PC-3 (cell line): ENCODE measurements around the gene PRAMEF11. TPM values are rescaled to one million over a fixed set of nuclear protein-coding genes. Genes with fewer than 3 reads are reported as not detected.

Experiments
- ATAC-seq: fragments of 200-7000 bp; cut with Tn5 transposase; 2 replicates; pipeline ENCODE4 v1.9.1; 2020; ENCODE audit warnings: mild to moderate bottlenecking, moderate library complexity
- BruUV-seq: library from RNA; stranded (reverse); fragments of 400-500 nt; replicated peaks from 2 replicates; lab custom pipeline; 2021; lab: Mats Ljungman, UMichigan
- CTCF ChIA-PET: fragments of 300-600 bp; sonication (Branson Sonifier 250); formaldehyde crosslinking; loops from one replicate; lab custom pipeline; 2022; ENCODE audit warnings: antibody characterized with exemption; lab: Charles Lee
- POLR2A ChIA-PET: fragments of 300-600 bp; sonication (Branson Sonifier 250); formaldehyde crosslinking; loops from one replicate; lab custom pipeline; 2022; ENCODE audit warnings: antibody characterized with exemption; ENCODE audit not compliant: unreplicated experiment; lab: Charles Lee
- DNase-seq: peaks from one replicate; pipeline ENCODE4 v3.0.0-alpha.2; 2015
- H2AFZ ChIP-seq: fragments of 300-600 bp; sonication (generic); 2 replicates; pipeline ENCODE4 v1.6.0; 2016; ENCODE audit warnings: antibody characterized with exemption, low read length
- H3F3A ChIP-seq: fragments of 300-600 bp; sonication (generic); one replicate; pipeline ENCODE4 v1.6.0; 2017; ENCODE audit warnings: antibody characterized with exemption, low read length, control low read depth, mild to moderate bottlenecking; ENCODE audit not compliant: unreplicated experiment
- H3K27ac ChIP-seq: fragments of 300-600 bp; sonication (generic); 2 replicates; pipeline ENCODE4 v1.5.1; 2016; ENCODE audit warnings: mild to moderate bottlenecking, low read length
- H3K27me3 ChIP-seq: fragments of 300-600 bp; sonication (generic); 2 replicates; pipeline ENCODE4 v1.6.1; 2016; ENCODE audit warnings: low read length, mixed read lengths
- H3K36me3 ChIP-seq: fragments of 300-600 bp; sonication (generic); 2 replicates; pipeline ENCODE4 v1.6.1; 2016; ENCODE audit warnings: low read depth, mixed run types, low read length, mixed read lengths
- H3K4me1 ChIP-seq: fragments of 300-600 bp; sonication (generic); 2 replicates; pipeline ENCODE4 v1.5.1; 2016; ENCODE audit warnings: low read length; ENCODE audit not compliant: insufficient read depth
- H3K4me2 ChIP-seq: fragments of 300-600 bp; sonication (generic); 2 replicates; pipeline ENCODE4 v1.6.0; 2016; ENCODE audit warnings: low read length
- H3K4me3 ChIP-seq: fragments of 300-600 bp; sonication (generic); 2 replicates; pipeline ENCODE4 v1.5.1; 2016; ENCODE audit warnings: mild to moderate bottlenecking, low read length, mixed read lengths
- H3K79me2 ChIP-seq: fragments of 300-600 bp; sonication (generic); 2 replicates; pipeline ENCODE4 v1.6.1; 2017; ENCODE audit warnings: low read length, mixed read lengths
- H3K9ac ChIP-seq: fragments of 300-600 bp; sonication (generic); 2 replicates; pipeline ENCODE4 v1.6.0; 2016; ENCODE audit warnings: mild to moderate bottlenecking, low read length
- H3K9me2 ChIP-seq: fragments of 300-600 bp; sonication (generic); replicated peaks from 2 replicates; pipeline ENCODE4 v1.6.1; 2016; ENCODE audit warnings: mixed run types, low read length, mixed read lengths
- H3K9me3 ChIP-seq: fragments of 300-600 bp; sonication (generic); 2 replicates; pipeline ENCODE4 v1.6.1; 2016; ENCODE audit warnings: low read length, mixed read lengths
- H4K20me1 ChIP-seq: fragments of 300-600 bp; sonication (generic); 2 replicates; pipeline ENCODE4 v1.6.1; 2016; ENCODE audit warnings: low read length, mixed read lengths
- CTCF ChIP-seq: fragments of 300-600 bp; sonication (generic); conservative IDR thresholded peaks from 2 replicates; pipeline ENCODE4 v1.5.1; 2017; ENCODE audit warnings: antibody characterized with exemption, low read depth, mild to moderate bottlenecking, low read length
- EZH2 ChIP-seq: fragments of 300-600 bp; sonication (generic); IDR thresholded peaks from one replicate; pipeline ENCODE4 v1.6.1; 2017; ENCODE audit warnings: antibody characterized with exemption, mild to moderate bottlenecking, low read length; ENCODE audit not compliant: unreplicated experiment
- EZH2phosphoT487 ChIP-seq: fragments of 300-600 bp; sonication (generic); IDR thresholded peaks from 2 replicates; pipeline ENCODE4 v1.6.1; 2018; ENCODE audit warnings: mild to moderate bottlenecking, antibody characterized with exemption, low read length, borderline replicate concordance
- intact Hi-C: fragments of 100-400 bp; cut with micrococcal nuclease; formaldehyde crosslinking; loops from 2 replicates; pipeline ENCODE4 v1.9.0; 2023
- total RNA-seq: library from RNA; depleted of rRNA; stranded (reverse); fragments of >200 nt; gene quantifications from 2 replicates; pipeline ENCODE4 v1.2.3, GENCODE V29; 2014; rRNA removed

Gene PRAMEF11
- total RNA-seq, 1 experiment from 2014 or later, result not detected

GRCh38 chr1:12774801-12775345, 56.3 kb downstream of the PRAMEF11 start:
- H3K4me2 ChIP-seq, result no peak overlapping the region
- no TSS peak for BruUV-seq
- no peak overlapping the region for H2AFZ ChIP-seq
- POLR2A ChIA-PET, result no interaction called here
- H3K27ac ChIP-seq, result no peak overlapping the region
- CTCF ChIA-PET, result no interaction called here
- H4K20me1 ChIP-seq, result no peaks in the 10 kb centered on the region
- no peaks in the 10 kb centered on the region for H3F3A ChIP-seq
- no peaks in the 10 kb centered on the region for H3K36me3 ChIP-seq
- DNase-seq (no peak), ATAC-seq (no peak)
- H3K9me3 ChIP-seq, result no peaks in the 10 kb centered on the region
- no peaks in the 10 kb centered on the region for H3K79me2 ChIP-seq
- H3K9ac ChIP-seq, result no peak overlapping the region
- no peak for TF ChIP-seq CTCF
- TF ChIP-seq EZH2, result no peak
- no peak for TF ChIP-seq EZH2phosphoT487
- no peaks in the 10 kb centered on the region for H3K9me2 ChIP-seq
- H3K4me1 ChIP-seq, result no peaks in the 10 kb centered on the region
- no peak overlapping the region for H3K4me3 ChIP-seq
- H3K27me3 ChIP-seq, result peaks cover 98% of the 10 kb centered on the region
- intact Hi-C loops, result no loop called here

Other genes starting within 250 kb of the PRAMEF11 start
- 105 and 116 TPM in 2 replicates for gene DHRS3, start 213.2 kb downstream of the PRAMEF11 start, total RNA-seq
- gene AADACL4, start 187.3 kb downstream of the PRAMEF11 start, total RNA-seq, result not detected in 2 replicates
- gene AADACL3, start 115.3 kb downstream of the PRAMEF11 start, total RNA-seq, result not detected in 2 replicates
- not detected in 2 replicates for gene CFAP107, start 85.2 kb downstream of the PRAMEF11 start, total RNA-seq
- not detected in 2 replicates for gene PRAMEF12, start 57.7 kb downstream of the PRAMEF11 start, total RNA-seq
- not detected in 2 replicates for gene PRAMEF1, start 40.0 kb downstream of the PRAMEF11 start, total RNA-seq
- not detected in 2 replicates for gene HNRNPCL1, start 17.3 kb upstream of the PRAMEF11 start, total RNA-seq
- gene PRAMEF2, start 25.7 kb upstream of the PRAMEF11 start, total RNA-seq, result not detected in 2 replicates
- gene PRAMEF4, start 54.8 kb upstream of the PRAMEF11 start, total RNA-seq, result not detected in 2 replicates
- not detected in 2 replicates for gene PRAMEF10, start 66.9 kb upstream of the PRAMEF11 start, total RNA-seq
- not detected in 2 replicates for gene PRAMEF7, start 85.2 kb upstream of the PRAMEF11 start, total RNA-seq
- not detected in 2 replicates for gene PRAMEF6, start 116.2 kb upstream of the PRAMEF11 start, total RNA-seq
- not detected in 2 replicates for gene PRAMEF27, start 225.2 kb upstream of the PRAMEF11 start, total RNA-seq
- not detected in 2 replicates for gene HNRNPCL3, start 229.4 kb upstream of the PRAMEF11 start, total RNA-seq
- gene PRAMEF25, start 239.4 kb upstream of the PRAMEF11 start, total RNA-seq, result not detected in 2 replicates